IPS DF 19.7 (cell line): ENCODE data around the gene MUC15.
"Not testable (repeated sequence)": the region's sequence is repeated elsewhere in the genome, so short reads cannot be mapped to it uniquely, and the experiment has no call there.

Experiments used
- DNase-seq: peaks from one replicate; pipeline ENCODE4 v3.0.0-alpha.2; 2013; ENCODE audit warnings: low read depth, low spot score

The MUC15 gene, protein sequence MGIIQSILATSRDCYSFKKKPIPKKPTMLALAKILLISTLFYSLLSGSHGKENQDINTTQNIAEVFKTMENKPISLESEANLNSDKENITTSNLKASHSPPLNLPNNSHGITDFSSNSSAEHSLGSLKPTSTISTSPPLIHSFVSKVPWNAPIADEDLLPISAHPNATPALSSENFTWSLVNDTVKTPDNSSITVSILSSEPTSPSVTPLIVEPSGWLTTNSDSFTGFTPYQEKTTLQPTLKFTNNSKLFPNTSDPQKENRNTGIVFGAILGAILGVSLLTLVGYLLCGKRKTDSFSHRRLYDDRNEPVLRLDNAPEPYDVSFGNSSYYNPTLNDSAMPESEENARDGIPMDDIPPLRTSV

DNA sequence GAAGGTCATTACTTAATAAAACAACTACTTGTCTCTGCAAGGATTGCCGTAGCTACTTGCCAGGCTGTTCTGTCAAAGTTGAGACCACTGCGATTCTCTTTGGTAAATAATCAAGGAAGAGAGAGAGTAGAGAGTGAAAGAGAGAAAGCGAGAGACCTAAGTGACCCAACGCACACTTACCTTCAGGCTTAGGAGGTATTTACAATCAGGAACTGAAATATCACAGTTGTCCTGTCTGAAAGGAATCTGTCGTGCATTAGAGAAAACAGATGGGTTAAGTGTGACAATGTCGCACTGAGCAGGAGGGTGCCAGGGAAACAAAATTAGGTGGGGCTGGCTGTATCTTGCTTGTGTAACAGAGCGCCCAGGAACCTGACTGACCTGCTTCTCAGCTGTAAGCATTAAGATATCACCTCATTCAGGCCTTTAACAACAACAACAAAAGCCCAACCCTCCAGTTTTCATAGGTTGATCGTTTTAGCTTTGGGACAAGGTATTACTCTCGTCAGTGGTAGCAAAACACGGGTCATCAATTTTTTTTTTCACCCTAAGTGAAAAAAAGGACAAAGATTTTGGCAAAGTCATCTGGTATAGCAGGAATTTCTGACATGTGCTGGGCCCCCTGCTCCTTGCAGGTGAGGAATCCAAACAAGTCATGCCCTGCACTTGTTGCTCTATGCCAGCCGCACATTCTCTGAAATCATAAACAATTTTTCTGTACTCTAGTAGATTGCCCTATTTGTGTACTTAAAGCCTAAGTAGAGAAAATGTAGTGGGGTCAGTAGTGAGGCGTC, at the start of gene MUC15:
Gene MUC15, minus strand, starts transcription at position 403 of the 794 bp plus-strand sequence. CDS start 5,169 bp downstream, outside the sequence.
- no peak for DNase-seq

DNA sequence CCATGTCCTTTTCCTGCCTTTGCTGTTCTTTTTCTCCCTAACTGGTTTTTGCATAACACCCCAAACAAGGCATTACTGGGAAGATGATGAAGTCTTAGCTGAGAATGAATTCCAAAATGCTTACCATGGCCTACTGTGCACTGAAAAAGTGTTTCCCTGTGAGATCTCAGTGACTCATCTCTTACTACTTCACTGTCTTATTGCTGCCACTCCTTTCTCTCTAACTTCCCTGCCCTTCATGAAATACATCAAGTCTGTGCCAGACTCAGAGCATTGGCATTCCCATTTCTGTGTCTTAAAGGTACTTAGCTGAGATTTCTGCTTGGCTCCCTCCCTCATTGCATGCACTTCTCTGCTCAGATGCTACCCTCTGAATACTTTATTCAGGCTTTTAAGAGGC, 49.1 kb upstream of the MUC15 start:
- DNase-seq: no peak

DNA sequence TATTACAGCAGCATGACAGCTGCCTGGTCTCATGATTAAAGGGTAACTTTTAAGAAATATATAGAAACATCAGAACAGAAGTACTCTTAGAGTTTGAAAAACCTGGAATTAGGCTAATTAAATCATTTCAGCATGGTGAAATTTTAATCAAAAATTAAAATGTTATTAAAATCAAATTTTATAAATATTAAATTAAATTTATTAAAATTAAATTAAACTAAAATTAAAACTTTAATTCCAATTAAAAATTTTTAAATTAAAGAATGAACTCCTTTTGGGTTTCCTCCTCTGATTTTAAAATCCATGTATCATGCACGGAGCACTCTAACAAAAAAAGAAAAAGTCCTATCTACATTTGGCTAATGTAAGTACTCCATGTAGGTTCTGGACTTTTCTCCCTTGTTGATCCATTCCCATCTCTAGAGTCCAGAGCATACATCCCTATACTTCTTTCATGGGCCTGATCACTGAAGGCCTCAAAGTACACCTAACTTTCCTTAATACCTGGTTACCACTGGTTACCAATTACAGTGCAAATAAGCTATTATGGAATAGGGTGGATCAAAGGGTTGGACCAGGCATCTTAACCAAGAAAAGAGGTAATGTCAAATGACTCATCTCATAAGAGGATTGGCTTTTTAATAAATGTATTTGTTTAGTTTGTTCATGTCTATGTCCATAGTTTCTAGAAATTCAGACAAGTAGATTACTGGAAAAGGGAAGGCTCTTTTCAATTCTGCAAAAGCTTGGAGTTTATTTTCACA, 48.4 kb upstream of the MUC15 start:
- no peak for DNase-seq

DNA sequence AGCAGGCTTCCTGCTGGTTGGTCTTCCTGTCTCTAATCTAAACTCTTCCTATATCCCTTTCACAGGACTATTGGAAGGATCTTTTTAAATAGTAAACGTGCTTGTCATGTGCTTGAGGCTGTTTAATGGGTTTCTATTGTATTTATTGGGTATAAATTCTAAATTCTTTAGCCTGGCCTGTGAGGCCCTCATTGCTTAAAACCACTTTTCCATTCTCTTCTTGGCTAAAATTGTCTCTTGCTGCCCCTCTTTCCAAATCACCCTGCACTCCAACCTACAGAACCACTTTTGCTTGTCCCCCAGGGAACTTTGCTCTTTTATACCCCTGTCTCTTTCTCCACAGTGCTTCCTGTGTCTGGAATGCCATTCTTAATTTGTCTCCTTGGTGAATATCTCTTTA, 46.4 kb upstream of the MUC15 start:
- no peak for DNase-seq

DNA sequence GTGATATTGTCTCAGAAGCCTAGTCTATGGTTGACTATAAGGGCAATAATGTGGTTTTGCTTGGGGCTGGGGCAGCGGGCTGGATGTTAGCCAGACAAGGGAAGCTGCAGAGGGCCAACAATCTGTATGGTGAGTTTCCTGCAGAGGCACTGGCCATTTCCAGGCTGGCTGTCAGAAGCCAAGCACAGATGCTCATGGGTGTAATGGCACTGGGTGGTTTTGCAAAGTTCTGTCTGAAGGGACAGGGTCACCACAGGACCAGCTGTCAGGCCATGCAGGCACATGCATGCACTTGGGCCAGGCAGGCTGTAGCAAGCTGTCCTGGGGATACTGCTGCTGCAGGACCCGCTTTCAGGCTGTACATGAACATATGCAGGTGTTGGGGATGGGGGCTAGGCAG, 41.7 kb upstream of the MUC15 start:
- no peak for DNase-seq

DNA sequence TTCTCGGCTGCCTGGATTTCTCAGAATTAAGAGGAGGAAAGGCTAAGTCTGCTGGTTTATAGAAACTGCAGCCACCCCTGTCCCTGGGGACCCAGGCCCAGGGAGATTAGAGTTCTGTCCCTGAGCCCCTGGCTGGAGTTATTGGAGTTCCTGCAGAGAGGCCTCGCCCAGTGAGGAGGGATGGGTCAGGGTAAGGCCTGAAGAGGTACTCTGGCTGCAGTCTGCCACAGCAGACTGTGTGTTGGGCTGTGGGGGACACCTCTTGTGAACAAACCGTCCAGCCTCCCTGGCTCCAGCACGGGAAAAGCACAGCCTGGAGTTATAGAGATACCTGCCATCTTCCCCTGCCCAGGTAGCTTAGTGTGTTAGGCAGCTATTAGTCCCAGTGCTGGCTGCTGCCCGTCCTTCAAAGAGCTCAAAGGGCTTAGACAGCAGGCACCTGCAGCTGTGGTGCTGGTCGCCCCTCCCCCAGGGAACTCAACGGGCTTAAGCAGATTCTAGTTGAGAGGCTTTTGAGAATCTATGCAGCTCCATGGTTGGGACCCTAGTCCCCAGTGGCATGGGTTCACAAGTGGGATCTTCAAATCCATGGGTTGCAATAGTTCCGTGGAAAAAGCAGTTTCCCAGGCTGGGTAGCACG, 36.6 kb upstream of the MUC15 start:
- DNase-seq: no peak

DNA sequence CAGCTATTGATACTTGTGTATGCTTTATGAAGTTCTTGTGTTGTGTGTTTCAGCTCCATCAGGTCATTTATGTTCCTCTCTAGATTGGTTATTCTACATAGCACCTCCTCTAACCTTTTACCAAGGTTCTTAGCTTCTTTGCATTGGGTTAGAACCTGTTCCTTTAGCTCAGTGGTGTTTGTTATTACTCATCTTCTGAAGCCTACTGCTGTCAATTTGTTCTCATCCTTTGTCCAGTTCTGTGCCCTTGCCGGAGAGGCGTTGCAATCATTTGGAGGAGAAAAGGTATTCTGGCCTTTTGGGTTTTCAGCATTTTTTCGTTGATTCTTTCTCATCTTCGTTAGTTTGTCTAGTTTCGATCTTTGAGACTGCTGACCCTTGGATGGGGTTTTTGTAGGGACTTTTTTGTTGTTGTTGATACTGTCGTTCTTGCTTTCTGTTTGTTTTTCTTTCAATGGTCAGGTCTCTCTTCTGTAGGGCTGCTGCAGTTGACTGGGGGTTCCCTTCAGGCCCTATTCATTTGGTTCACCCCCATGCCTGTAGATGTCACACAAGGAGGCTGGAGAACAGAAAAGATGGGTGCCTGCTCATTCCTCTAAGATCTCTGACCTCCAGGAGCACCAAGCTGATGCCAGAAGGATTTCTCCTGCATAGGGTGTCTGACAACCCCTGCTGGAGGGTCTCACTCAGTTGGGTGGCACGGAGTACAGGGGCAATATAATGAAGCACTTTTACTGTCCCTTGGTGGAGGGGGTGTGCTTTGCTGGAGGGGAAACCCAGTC, 35.9 kb upstream of the MUC15 start:
- DNase-seq: no peak

DNA sequence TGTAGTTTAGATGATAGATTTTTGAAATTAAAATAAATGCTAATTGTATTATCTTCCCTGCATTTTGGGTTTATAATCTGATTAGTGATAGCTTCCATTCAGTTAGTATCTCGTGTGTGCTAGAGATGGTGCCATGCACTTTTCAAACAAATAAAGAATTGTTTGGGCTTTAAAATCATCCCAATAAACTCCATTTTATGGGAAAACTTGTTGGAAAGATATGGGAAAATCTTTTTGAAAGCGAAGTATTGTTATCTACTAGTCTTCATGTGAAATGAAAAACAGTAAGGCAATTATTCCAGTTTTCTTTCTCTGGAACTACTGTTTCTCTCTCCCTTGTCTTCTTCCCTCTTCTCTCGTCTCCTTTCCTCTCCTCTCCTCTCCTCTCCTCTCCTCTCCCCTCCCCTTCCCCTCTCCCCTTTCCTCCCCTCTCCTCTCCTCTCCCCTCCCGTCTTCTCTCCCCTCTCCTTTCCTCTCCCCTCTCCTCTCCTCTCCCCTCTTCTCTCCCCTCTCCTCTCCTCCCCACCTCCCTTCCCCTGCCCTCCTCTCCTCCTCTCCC, 27.9 kb upstream of the MUC15 start:
- DNase-seq: no peak

DNA sequence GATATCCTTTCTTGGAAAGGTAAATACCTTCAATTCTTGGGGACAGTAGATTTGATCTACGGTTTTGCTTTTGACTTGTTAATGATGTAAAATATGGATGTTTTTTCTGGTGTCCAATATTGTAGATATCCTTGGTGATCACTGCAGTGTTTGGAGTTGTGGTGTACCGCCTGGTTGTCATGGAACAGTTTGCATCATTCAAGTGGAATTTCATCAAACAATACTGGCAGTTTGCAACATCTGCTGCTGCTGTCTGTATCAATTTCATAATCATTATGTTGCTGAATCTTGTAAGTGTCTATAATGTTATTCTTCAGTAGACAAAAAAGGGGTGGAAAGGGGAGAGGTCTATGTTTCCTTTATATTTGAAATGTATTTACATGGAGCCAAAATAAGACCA, 27.4 kb upstream of the MUC15 start:
- no peak for DNase-seq

DNA sequence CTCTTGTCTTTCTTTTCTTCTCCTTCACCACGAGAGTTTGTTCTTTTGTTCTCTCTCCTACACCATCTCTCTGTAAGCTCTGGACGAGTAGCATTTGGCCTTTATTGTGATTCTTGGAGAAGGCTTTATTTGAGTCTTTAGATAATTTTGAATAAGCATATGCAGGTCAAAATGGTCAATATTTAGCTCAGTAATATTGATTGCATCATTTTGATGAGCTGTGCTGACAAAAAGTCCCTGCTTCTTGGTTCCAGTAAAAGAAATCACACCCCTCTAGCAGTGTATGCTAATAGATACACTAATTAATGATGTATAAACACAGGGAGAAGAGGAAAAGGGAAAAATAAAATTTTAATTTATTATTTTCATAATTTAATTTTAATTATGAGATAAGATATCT, 25.8 kb upstream of the MUC15 start:
- DNase-seq: no peak

DNA sequence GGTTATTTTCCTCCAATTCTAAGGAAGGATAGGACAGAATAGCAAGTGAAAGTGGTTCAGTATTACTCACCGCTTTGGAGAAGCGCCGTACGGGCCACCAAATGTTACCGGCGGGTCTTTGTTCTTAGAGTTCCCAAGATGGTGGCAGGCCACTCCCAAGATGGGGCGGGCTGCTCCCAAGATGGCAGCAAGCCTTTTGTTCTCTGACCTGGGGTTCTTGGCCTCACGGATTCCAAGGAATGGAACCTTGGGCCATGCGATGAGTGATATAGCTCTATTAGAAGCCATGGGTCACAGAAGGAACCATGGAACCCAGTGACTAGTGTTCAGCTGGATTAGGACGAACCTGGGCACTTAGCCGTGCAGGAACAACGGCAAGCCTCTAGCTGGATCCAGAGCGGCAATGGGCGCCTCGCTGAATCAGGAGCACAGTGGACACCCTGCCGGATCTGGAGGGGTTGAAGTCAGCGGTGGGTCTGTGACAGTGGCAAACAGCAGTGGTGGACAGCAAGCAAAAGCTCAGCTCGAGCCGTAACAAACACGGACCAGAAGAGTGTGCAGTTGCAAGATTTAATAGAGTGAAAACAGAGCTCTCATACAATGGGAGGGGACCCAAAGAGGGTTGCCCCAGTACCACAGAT, 25.1 kb upstream of the MUC15 start:
- not testable (repeated sequence) for DNase-seq

DNA sequence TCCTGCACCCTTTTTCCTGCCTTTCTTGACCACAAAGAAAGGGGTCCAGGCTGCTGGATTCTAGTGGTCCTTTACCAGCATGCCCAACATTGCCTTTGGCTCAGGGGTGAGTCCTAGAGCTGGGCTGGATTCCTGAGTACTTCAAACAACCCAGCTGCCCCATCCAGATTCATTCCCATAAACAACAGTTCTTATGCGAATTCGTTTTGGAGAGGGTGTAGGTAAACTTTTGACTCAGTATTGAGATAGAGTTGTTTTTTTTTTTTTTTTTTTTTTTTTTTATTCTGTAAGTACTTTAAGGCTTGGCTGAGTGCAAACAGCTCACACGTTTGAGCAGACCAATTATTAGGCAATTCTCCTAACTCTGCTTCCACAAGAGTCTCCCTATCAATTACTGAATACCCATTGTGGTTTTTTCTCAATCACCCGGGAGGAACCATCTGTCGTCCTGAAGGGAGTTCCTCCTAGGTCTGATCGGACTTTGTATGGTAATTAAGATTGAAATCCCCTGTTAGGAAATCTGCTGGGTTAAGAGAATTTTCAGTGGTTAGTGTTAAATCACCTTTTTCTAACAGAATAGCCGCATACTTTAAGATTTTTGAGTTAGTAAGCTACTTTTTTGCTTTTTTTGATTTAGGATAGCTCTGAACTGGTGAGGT, 23.3 kb upstream of the MUC15 start:
- DNase-seq: not testable (repeated sequence)

DNA sequence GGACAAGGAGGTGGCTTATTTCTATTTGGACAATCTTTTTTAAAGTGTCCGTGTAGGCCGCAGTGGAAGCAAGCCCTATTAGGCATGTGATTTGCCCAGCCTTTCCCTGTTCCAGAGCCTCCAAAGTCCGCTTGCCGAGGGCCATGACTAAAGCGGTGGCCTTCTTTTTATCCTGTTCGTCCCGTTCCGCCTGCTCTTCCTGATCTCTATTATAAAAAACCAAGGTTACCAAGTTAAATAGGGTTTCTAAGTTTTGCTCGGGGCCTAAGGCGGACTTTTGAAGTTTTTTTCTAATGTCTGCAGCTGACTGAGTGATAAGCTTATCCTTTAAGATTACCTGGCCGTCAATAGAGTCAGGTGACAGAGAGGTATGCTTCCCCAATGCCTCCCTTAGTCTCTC, 21.6 kb upstream of the MUC15 start:
- no peak for DNase-seq

DNA sequence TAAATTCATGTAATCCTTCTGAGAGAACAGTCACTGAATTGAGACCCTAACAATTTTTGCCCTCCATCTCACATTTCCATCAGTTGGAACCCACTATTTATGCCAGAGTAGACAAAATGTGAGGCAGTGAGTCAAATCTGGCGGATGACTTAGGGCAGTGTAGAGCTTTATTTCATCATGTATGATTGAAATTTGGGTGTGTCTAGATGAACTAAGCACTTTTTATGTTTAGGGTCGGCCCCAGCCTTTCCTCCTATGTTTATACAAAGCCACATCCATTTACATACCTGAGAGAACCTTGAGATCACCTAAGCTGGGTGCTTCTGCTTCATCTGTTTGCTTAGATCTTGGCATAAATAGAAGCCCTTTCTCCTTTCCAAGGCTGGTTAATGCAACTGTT, 15.0 kb upstream of the MUC15 start:
- DNase-seq: no peak

DNA sequence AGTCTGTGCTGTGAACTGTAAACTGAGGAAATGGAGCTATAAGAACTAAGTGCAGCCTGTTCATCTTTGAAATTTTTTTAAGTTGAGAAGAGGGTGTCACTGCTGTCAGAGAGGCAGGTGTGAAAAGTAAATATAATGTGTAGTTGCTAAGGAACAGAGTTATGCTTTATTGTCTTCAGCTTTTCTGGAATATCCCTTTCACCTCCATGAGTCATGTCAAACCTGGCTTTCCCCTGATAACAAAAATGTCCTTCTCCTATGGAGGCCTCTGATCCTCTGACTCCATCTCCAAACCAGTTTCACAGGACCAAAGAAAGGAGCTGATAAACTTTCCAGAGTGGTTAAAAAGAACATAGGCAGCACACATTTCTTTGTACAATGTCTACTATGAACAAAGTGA, 12.8 kb upstream of the MUC15 start:
- DNase-seq: no peak

DNA sequence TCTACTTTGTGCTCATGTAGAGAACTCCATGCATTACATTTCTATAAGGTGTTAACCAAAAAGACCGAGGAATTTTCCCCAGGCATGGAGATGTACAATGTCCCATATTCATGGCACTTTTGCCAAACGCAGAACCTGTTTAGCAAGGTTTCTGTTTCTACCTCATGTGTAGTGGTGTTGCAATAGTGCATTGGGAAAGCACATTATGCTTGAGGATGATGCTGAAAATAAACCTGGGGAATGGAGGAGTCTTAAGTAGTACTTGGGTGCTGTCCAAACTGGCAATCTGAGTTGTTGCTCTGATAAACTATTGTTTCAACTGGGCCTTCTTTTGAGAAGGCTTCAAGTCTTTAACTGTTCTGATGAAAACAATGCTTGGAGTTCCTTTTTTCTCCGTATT, 11.5 kb upstream of the MUC15 start:
- no peak for DNase-seq

DNA sequence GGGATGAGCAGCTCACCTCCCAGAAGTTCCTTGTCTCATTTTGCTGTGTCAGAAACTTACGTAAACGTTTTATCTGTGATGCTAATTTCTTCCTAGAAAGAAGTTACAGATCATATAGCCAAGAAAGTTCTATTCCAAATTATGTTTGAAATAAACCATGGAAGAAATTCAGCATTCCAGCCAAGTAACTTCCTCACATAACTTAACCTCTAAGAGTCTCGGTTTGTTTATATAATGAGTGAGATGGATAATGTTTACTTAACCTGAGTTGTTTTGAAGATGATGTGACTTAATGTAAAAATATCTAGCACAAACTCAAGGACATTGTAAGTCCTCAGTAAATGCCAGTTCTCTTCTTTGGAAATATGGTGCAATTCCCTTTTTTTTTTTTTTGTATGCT, 8.9 kb upstream of the MUC15 start:
- no peak for DNase-seq

DNA sequence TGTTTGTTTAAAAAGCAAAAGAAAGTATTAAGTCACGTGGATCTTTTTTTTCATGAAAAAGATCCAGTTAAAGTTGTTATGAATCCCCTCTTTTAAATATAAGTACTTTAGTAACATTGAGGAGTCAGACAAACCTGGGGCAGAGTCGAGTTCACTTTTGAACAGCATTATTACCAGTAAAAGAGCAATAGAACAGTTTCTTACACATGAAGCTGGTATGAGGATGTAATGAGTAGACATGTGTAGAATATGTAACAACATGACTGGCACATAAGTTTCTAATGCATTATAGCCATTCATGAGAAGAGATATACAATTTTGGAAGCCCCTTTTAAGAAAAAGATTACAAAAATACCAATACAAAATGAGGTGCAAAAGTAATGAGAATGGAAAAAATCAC, 7.6 kb upstream of the MUC15 start:
- no peak for DNase-seq

DNA sequence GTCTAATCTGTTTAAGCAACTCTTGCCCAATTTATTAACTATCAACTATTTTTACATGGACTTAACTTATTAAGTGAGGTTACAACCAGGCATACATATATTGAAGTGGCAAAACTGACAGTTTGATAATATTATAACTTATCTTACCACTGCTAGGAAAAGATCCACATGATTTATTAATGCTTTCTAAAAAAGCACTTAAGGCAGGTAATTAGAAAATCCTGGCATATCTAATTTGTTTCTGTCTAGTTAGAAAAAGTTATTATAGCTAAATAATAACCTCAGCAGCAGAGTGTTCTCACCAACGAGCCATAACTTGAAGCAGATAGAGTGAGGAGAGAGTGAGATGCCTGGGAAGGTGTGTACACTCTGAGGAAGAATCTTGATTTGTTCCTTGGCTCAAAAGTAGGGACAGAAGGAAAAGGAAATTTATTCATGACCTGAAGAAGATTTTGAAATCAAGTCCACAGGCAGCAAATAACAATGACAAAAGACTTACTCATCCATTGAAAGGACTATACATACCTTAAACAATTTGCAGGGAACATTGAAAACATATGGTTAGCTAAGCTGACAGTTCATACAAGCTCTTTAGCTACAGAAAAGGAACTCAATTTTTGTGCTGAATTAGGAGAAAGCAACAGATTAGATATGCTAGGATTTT, 7.1 kb upstream of the MUC15 start:
- no peak for DNase-seq
